Testis (tissue), 3 donors: ENCODE data around the gene KRT26. TPM values are rescaled to one million over a fixed set of nuclear protein-coding genes. Genes with fewer than 3 reads are reported as not detected.
A peak's percentile ranks its signal among the peaks of the same experiment; 100 is the strongest.

Source experiments
- DNase-seq: peaks from one replicate; pipeline ENCODE4 v3.0.0-alpha.2; 2019
- H3K27ac ChIP-seq, 2 donors: fragments of 200-600 bp; sonication (generic); one replicate each; pipeline ENCODE4 v1.5.1; 2019
- H3K27me3 ChIP-seq: fragments of 200-600 bp; sonication (generic); one replicate; pipeline ENCODE4 v1.5.1; 2019
- H3K36me3 ChIP-seq: fragments of 200-600 bp; sonication (generic); one replicate; pipeline ENCODE4 v1.5.1; 2017; ENCODE audit warnings: low read depth; ENCODE audit errors: missing control alignments
- H3K4me1 ChIP-seq: fragments of 200-600 bp; sonication (generic); one replicate; pipeline ENCODE4 v1.5.1; 2019
- H3K4me3 ChIP-seq, 2 donors: fragments of 200-600 bp; sonication (generic); one replicate each; pipeline ENCODE4 v1.5.1; 2017 to 2019
- H3K9me3 ChIP-seq: fragments of 200-600 bp; sonication (generic); one replicate; pipeline ENCODE4 v1.5.1; 2017
- POLR2A ChIP-seq: fragments of 450-650 bp; IDR thresholded peaks from one replicate; pipeline ENCODE4 v1.6.1; 2017; ENCODE audit warnings: antibody characterized with exemption, mild to moderate bottlenecking, moderate library complexity
- WGBS, 2 donors: methylation state at CpG; one replicate each; pipeline ENCODE4 v1.1.5; 2018; 5-methylcytosine and 5-hydroxymethylcytosine counted together
- intact Hi-C: fragments of 100-400 bp; cut with DNase I; formaldehyde crosslinking; loops from one replicate; pipeline ENCODE4 v1.15.1; 2023; ENCODE audit warnings: low total_unique reads
- polyA plus RNA-seq: library from polyadenylated mRNA; stranded (reverse); fragments of 350-450 nt; fragmentation: Illumina TruSeq; extraction: RNeasy Lipid Tissue Mini Kit (QIAGEN cat#74804); gene quantifications from one replicate; pipeline ENCODE4 v1.2.3, GENCODE V29; 2014; ENCODE audit warnings: low read depth, low replicate concordance; ENCODE audit not compliant: insufficient read depth
- total RNA-seq, 2 donors: library from RNA; depleted of rRNA; stranded (reverse); fragments of >200 nt; gene quantifications; one replicate each; pipeline ENCODE4 v1.2.3, GENCODE V29; 2016
- TF ChIP-seq, protein P1 (sequence below), 3 experiments: fragments of 450-650 bp in 2 of 3; fragments of 200-600 bp in 1 of 3; sonication (generic) in 1 of 3; IDR thresholded peaks; one replicate each; pipeline ENCODE4 v1.5.1; 2016 to 2019; ENCODE audit warnings: antibody characterized with exemption in 3 of 3, mild to moderate bottlenecking in 2 of 3, moderate library complexity in 1 of 3

The KRT26 gene
- total and polyA plus RNA-seq, 3 donors from 2014 or later, result 0.30 to 0.79 (median 0.62) TPM

DNA sequence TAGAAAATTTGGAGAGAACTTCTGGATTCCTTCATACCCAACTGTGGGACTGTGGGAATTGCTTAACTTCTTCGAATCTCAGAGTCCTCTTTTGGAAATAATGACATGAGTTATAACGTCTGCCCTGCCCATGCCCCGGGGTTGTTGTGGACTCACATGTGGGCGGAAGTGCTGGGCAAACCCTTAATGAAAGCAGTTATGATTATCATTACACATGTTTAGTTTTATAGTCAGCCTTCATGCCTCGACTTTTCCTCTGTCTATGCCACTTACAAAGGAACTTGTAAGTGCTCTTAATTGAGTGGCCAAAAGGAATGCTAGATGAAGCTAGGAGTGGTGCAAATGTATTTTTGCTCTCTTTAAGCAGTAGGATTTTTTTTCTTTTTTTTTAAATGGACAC lies 6.5 kb upstream of the KRT26 start:
- intact Hi-C loops, result no loop called here
- no peaks in the 10 kb centered on the region for H3K36me3 ChIP-seq
- WGBS, 2 donors, result 70 to 83% methylated on average over 5 of the region's 5 CpGs
- H3K27ac ChIP-seq, result no peak overlapping the region
- TF ChIP-seq POLR2A, result no peak
- TF ChIP-seq, protein P1, sequence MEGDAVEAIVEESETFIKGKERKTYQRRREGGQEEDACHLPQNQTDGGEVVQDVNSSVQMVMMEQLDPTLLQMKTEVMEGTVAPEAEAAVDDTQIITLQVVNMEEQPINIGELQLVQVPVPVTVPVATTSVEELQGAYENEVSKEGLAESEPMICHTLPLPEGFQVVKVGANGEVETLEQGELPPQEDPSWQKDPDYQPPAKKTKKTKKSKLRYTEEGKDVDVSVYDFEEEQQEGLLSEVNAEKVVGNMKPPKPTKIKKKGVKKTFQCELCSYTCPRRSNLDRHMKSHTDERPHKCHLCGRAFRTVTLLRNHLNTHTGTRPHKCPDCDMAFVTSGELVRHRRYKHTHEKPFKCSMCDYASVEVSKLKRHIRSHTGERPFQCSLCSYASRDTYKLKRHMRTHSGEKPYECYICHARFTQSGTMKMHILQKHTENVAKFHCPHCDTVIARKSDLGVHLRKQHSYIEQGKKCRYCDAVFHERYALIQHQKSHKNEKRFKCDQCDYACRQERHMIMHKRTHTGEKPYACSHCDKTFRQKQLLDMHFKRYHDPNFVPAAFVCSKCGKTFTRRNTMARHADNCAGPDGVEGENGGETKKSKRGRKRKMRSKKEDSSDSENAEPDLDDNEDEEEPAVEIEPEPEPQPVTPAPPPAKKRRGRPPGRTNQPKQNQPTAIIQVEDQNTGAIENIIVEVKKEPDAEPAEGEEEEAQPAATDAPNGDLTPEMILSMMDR (IDR thresholded peaks at IDR 0.05), result no peak
- no peaks in the 10 kb centered on the region for H3K27me3 ChIP-seq
- DNase-seq, result no peak
- no peak overlapping the region for H3K4me3 ChIP-seq
- no peaks in the 10 kb centered on the region for H3K9me3 ChIP-seq
- H3K4me1 ChIP-seq, result no peaks in the 10 kb centered on the region

DNA sequence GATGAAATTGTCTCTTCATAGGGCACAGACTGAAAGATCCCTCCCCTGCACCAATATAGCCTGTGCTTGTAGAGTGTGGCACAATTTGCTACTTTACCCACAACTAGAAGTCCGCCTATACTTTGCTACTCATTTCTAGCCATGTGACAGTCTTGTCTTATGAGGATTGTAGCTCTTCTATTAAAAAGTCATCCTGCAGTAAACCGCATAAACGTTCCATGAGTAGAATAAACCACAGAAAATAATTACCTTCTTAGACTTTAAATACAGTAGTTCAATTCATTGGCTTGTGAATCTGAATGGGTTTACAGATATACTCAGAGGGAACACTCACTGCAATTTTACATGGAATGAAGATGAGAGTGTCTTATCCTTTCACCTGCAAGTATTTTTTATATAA lies 6.0 kb upstream of the KRT26 start:
- no peaks in the 10 kb centered on the region for H3K9me3 ChIP-seq
- no peak for TF ChIP-seq POLR2A
- TF ChIP-seq, protein P1 (IDR thresholded peaks at IDR 0.05), result no peak
- 93 to 95% methylated on average over 3 of the region's 3 CpGs for WGBS, 2 donors
- intact Hi-C loops, result no loop called here
- no peaks in the 10 kb centered on the region for H3K36me3 ChIP-seq
- no peaks in the 10 kb centered on the region for H3K4me1 ChIP-seq
- H3K27ac ChIP-seq, result no peak overlapping the region
- no peak overlapping the region for H3K4me3 ChIP-seq
- no peaks in the 10 kb centered on the region for H3K27me3 ChIP-seq
- no peak for DNase-seq

DNA sequence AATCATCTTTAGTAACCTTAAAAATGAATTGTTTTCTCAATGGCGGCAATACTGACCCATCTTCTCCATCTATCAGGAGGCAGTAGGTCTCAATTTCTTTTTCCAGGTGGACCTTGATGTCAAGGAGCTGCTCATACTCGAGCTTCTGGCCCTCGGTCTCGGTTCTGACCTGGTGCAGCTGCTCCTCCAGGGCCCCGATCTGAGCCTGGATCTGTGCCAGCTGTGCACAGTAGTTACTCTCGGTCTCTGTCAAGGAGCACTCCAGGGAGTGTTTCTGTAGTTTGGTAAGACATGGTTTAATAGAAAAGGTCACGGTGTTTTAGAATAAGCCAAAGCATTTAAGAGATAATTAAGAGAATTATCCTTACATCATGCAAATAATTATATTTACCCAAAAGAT lies 5.5 kb upstream of the KRT26 start:
- Histone ChIP-seq H3K4me3 (no peak overlapping the region), H3K9me3 (no peaks in the 10 kb centered on the region), H3K27ac (no peak overlapping the region), H3K4me1 (no peaks in the 10 kb centered on the region), H3K36me3 (no peaks in the 10 kb centered on the region), H3K27me3 (no peaks in the 10 kb centered on the region)
- 63 to 73% methylated on average over 7 of the region's 7 CpGs for whole genome bisulfite sequencing, 2 donors
- TF ChIP-seq POLR2A, result no peak
- TF ChIP-seq, protein P1 (IDR thresholded peaks at IDR 0.05), result no peak
- no peak for DNase-seq
- intact Hi-C loops, result no loop called here

GRCh38 chr17:40775945-40776344 lies 3.9 kb upstream of the KRT26 start:
- no peak overlapping the region for H3K4me3 ChIP-seq
- H3K27me3 ChIP-seq, result no peaks in the 10 kb centered on the region
- no peak for DNase-seq
- peak overlapping the region in 1 of 2 donors; percentile 33 for H3K27ac ChIP-seq
- intact Hi-C loops, result no loop called here
- WGBS, 2 donors, result 21 to 34% methylated on average over 4 of the region's 4 CpGs
- TF ChIP-seq POLR2A, result no peak
- TF ChIP-seq, protein P1 (IDR thresholded peaks at IDR 0.05), result no peak
- no peaks in the 10 kb centered on the region for H3K9me3 ChIP-seq
- no peaks in the 10 kb centered on the region for H3K36me3 ChIP-seq
- H3K4me1 ChIP-seq, result no peaks in the 10 kb centered on the region

- H3K27ac ChIP-seq, result no peak overlapping the region
- TF ChIP-seq, protein P1 (IDR thresholded peaks at IDR 0.05), result no peak
- no peak for TF ChIP-seq POLR2A
- H3K36me3 ChIP-seq, result no peaks in the 10 kb centered on the region
- WGBS, 2 donors, result 91 to 97% methylated on average over 2 of the region's 2 CpGs
- H3K27me3 ChIP-seq, result no peaks in the 10 kb centered on the region
- no peaks in the 10 kb centered on the region for H3K9me3 ChIP-seq
- DNase-seq, result no peak
- intact Hi-C loops, result no loop called here
- no peak overlapping the region for H3K4me3 ChIP-seq
- no peaks in the 10 kb centered on the region for H3K4me1 ChIP-seq
These were observed 6.3 kb downstream of the KRT26 start for GRCh38 chr17:40765657-40766056.
